Liver (tissue), 9 donors: Measurements from ENCODE around the gene SGCG. TPM values are rescaled to one million over a fixed set of nuclear protein-coding genes. Genes with fewer than 3 reads are reported as not detected.

ENCODE experiments used
- DNase-seq: peaks from one replicate; pipeline ENCODE4 v3.0.0-alpha.2; 2017; ENCODE audit warnings: low spot score
- H3K27ac ChIP-seq, 2 donors: one replicate each; pipeline ENCODE4 v1.7.0; 2013; ENCODE audit warnings: inconsistent platforms in 2 of 2, low read length in 2 of 2, control low read depth in 1 of 2, low read depth in 1 of 2, mild to moderate bottlenecking in 1 of 2
- H3K27me3 ChIP-seq, 4 donors: one replicate each; pipeline versions ENCODE4 v1.6.1 to v1.7.0; 2013; ENCODE audit warnings: low read length in 3 of 4, inconsistent platforms in 1 of 4, mild to moderate bottlenecking in 1 of 4, moderate library complexity in 1 of 4; ENCODE audit not compliant: control insufficient read depth in 4 of 4, insufficient read depth in 4 of 4
- H3K36me3 ChIP-seq, 4 donors: one replicate each; pipeline versions ENCODE4 v1.6.1 to v1.7.0; 2013; ENCODE audit warnings: low read length in 3 of 4, mild to moderate bottlenecking in 3 of 4, low read depth in 1 of 4, moderate library complexity in 1 of 4; ENCODE audit not compliant: control insufficient read depth in 4 of 4, insufficient read depth in 3 of 4
- H3K4me1 ChIP-seq, 4 donors: one replicate each; pipeline versions ENCODE4 v1.6.1 to v1.7.0; 2013; ENCODE audit warnings: low read length in 3 of 4, mild to moderate bottlenecking in 3 of 4, moderate library complexity in 1 of 4; ENCODE audit not compliant: control insufficient read depth in 4 of 4, insufficient read depth in 4 of 4
- H3K4me3 ChIP-seq, 3 donors: one replicate each; pipeline versions ENCODE4 v1.6.1 to v1.7.0; 2013; ENCODE audit warnings: low read length in 3 of 3, control low read depth in 1 of 3, low read depth in 1 of 3, mild to moderate bottlenecking in 1 of 3
- H3K9ac ChIP-seq, 2 donors: one replicate each; pipeline ENCODE4 v1.7.0; 2013; ENCODE audit warnings: low read length in 2 of 2, mild to moderate bottlenecking in 2 of 2, moderate library complexity in 2 of 2, control low read depth in 1 of 2, low read depth in 1 of 2
- H3K9me3 ChIP-seq, 4 donors: one replicate each; pipeline versions ENCODE4 v1.6.1 to v1.7.0; 2013; ENCODE audit warnings: low read length in 3 of 4; ENCODE audit not compliant: control insufficient read depth in 4 of 4
- ATF3 ChIP-seq: IDR thresholded peaks from 2 replicates; pipeline ENCODE4 v1.6.1; 2016; ENCODE audit warnings: antibody characterized with exemption
- CTCF ChIP-seq: fragments of 150-350 bp; IDR thresholded peaks from 2 replicates; pipeline ENCODE4 v1.5.1; 2017; ENCODE audit warnings: improper control_type of control experiment, low read depth, low read length; ENCODE audit not compliant: missing input control
- EGR1 ChIP-seq, 2 donors: IDR thresholded peaks; 2 replicates each; pipeline ENCODE4 v1.6.1; 2016 to 2018; ENCODE audit warnings: antibody characterized with exemption in 2 of 2, low read depth in 2 of 2
- FOXA1 ChIP-seq: IDR thresholded peaks from 2 replicates; pipeline ENCODE4 v1.6.1; 2016; ENCODE audit warnings: antibody characterized with exemption
- FOXA2 ChIP-seq: IDR thresholded peaks from 2 replicates; pipeline ENCODE4 v1.6.1; 2016; ENCODE audit warnings: antibody characterized with exemption
- GABPA ChIP-seq, 2 donors: IDR thresholded peaks in 1 of 2; conservative IDR thresholded peaks in 1 of 2; 2 replicates each; pipeline ENCODE4 v1.6.1; 2016; ENCODE audit warnings: antibody characterized with exemption in 2 of 2, mild to moderate bottlenecking in 1 of 2, moderate library complexity in 1 of 2
- HNF4G ChIP-seq: IDR thresholded peaks from 2 replicates; pipeline ENCODE4 v1.6.1; 2016; ENCODE audit warnings: antibody characterized with exemption
- MAX ChIP-seq: IDR thresholded peaks from 2 replicates; pipeline ENCODE4 v1.6.1; 2016; ENCODE audit warnings: antibody characterized with exemption
- NR2F2 ChIP-seq: IDR thresholded peaks from 2 replicates; pipeline ENCODE4 v1.6.1; 2016; ENCODE audit warnings: antibody characterized with exemption
- RAD21 ChIP-seq, 2 donors: IDR thresholded peaks; 2 replicates each; pipeline ENCODE4 v1.6.1; 2016; ENCODE audit warnings: antibody characterized with exemption in 2 of 2, mild to moderate bottlenecking in 2 of 2
- REST ChIP-seq: IDR thresholded peaks from 2 replicates; pipeline ENCODE4 v1.6.1; 2016; ENCODE audit warnings: antibody characterized with exemption, mild to moderate bottlenecking
- SP1 ChIP-seq: IDR thresholded peaks from 2 replicates; pipeline ENCODE4 v1.6.1; 2018; ENCODE audit warnings: antibody characterized with exemption, mild to moderate bottlenecking
- TAF1 ChIP-seq: conservative IDR thresholded peaks from 2 replicates; pipeline ENCODE4 v1.6.1; 2016; ENCODE audit warnings: antibody characterized with exemption, mild to moderate bottlenecking
- YY1 ChIP-seq: IDR thresholded peaks from 2 replicates; pipeline ENCODE4 v1.6.1; 2016; ENCODE audit warnings: antibody characterized with exemption, mild to moderate bottlenecking
- ZBTB33 ChIP-seq: IDR thresholded peaks from 2 replicates; pipeline ENCODE4 v1.6.1; 2016; ENCODE audit warnings: antibody characterized with exemption
- WGBS: extraction: QIAGEN DNeasy Blood & Tissue Kit; methylation state at CpG from one replicate; pipeline ENCODE4 v1.1.7; 2013; 5-methylcytosine and 5-hydroxymethylcytosine counted together
- polyA plus RNA-seq, 2 donors: library from polyadenylated mRNA; stranded (reverse) in 1 of 2; unstranded in 1 of 2; fragments of 200-250 nt in 1 of 2; fragments of >200 nt in 1 of 2; fragmentation: Nextera tagmentation in 1 of 2; extraction: Ambion mirVana in 1 of 2; gene quantifications; one replicate each; pipeline versions ENCODE4 v1.2.1 to v1.2.3, GENCODE V29; 2013 to 2015
- total RNA-seq, 2 donors: library from RNA; depleted of rRNA; stranded (reverse); fragments of >200 nt; gene quantifications; one replicate each; pipeline ENCODE4 v1.2.3, GENCODE V29; 2014
- donor health status: healthy.
- donor health status: healthy.
- donor health status: healthy.
- donor health status: healthy.
- donor health status: healthy.

Gene SGCG
- total and polyA plus RNA-seq, 4 donors = not detected

GRCh38 chr13:23160638-23161480 is 19.9 kb upstream of the SGCG start:
- no peak overlapping the region for H3K4me3 ChIP-seq
- H3K4me1 ChIP-seq = peaks cover 0 to 2% (median 0%) of the 10 kb centered on the region in 4 donors
- no peaks in the 10 kb centered on the region for H3K9me3 ChIP-seq
- peaks cover 0 to 6% (median 4%) of the 10 kb centered on the region in 4 donors for H3K27me3 ChIP-seq
- no peaks in the 10 kb centered on the region for H3K36me3 ChIP-seq
- no peak overlapping the region for H3K9ac ChIP-seq
- H3K27ac ChIP-seq = no peak overlapping the region
- DNase-seq = no peak
- no peak for TF ChIP-seq FOXA1
- TF ChIP-seq RAD21 (IDR thresholded peaks at IDR 0.05) = no peak
- no peak for TF ChIP-seq REST
- no peak for TF ChIP-seq FOXA2
- no peak for TF ChIP-seq YY1
- TF ChIP-seq HNF4G = no peak
- no peak for TF ChIP-seq ZBTB33
- TF ChIP-seq ATF3 = no peak
- TF ChIP-seq CTCF = no peak
- TF ChIP-seq SP1 = no peak
- TF ChIP-seq TAF1 = no peak
- TF ChIP-seq EGR1 (IDR thresholded peaks at IDR 0.05; ENCODE audit: low read depth in 2 of 2) = no peak
- TF ChIP-seq NR2F2 = no peak
- TF ChIP-seq MAX = no peak
- TF ChIP-seq GABPA (IDR thresholded peaks at IDR 0.05 in 1 of 2, conservative IDR thresholded peaks at IDR 0.05 in 1 of 2) = no peak
- 32% methylated on average over 19 of the region's 19 CpGs for WGBS
